HG02970 (cell line): ENCODE measurements around the gene CENPF.
A peak's percentile ranks its signal among the peaks of the same experiment; 100 is the strongest.
"Not testable (repeated sequence)": the region's sequence is repeated elsewhere in the genome, so short reads cannot be mapped to it uniquely, and the experiment has no call there.

Source experiments
- ATAC-seq: cut with Tn5 transposase; IDR thresholded peaks from one replicate; pipeline ENCODE4 v1.9.1; 2021; ENCODE audit warnings: mild to moderate bottlenecking, moderate library complexity, moderate number of reproducible peaks; ENCODE audit not compliant: unreplicated experiment, low FRiP score

The CENPF gene, protein sequence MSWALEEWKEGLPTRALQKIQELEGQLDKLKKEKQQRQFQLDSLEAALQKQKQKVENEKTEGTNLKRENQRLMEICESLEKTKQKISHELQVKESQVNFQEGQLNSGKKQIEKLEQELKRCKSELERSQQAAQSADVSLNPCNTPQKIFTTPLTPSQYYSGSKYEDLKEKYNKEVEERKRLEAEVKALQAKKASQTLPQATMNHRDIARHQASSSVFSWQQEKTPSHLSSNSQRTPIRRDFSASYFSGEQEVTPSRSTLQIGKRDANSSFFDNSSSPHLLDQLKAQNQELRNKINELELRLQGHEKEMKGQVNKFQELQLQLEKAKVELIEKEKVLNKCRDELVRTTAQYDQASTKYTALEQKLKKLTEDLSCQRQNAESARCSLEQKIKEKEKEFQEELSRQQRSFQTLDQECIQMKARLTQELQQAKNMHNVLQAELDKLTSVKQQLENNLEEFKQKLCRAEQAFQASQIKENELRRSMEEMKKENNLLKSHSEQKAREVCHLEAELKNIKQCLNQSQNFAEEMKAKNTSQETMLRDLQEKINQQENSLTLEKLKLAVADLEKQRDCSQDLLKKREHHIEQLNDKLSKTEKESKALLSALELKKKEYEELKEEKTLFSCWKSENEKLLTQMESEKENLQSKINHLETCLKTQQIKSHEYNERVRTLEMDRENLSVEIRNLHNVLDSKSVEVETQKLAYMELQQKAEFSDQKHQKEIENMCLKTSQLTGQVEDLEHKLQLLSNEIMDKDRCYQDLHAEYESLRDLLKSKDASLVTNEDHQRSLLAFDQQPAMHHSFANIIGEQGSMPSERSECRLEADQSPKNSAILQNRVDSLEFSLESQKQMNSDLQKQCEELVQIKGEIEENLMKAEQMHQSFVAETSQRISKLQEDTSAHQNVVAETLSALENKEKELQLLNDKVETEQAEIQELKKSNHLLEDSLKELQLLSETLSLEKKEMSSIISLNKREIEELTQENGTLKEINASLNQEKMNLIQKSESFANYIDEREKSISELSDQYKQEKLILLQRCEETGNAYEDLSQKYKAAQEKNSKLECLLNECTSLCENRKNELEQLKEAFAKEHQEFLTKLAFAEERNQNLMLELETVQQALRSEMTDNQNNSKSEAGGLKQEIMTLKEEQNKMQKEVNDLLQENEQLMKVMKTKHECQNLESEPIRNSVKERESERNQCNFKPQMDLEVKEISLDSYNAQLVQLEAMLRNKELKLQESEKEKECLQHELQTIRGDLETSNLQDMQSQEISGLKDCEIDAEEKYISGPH (N-terminal part only)

DNA sequence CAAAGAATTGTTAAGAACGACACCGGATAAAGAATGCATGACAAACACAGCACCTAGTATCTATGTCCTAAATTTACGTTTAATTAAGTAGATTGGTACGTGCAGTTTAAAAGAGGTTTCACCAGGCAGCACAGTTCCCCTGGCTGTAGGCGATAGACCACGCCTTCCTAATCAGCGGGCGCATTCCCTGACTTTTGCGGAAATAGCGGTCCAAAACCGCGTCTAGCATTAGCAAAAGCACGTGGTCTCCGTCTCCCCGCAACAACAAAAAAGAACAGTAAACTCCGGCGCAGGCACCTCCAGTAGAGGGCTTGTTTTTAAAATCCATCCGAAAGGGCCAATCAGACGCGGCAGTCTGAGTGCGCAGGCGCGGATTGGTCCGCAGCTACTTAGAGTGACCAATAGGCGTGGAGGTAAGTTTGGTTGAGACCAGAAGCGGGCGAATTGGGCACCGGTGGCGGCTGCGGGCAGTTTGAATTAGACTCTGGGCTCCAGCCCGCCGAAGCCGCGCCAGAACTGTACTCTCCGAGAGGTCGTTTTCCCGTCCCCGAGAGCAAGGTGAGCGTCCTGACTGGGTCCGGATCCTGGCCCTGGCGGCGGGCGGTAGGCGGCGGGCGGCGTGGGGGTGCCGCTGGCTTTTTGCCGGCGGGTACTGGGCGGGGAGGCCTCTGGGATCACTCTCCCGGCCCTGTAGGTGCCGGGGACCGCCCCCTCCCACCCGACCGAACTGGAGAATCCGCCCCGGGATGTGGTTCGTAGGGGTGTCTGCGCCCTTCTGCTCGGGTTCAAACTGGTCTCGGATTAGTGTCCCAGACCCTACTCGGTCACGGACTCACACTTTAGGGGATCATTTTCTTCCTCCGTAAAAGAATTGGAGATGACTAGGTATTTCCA, at the start of gene CENPF:
Gene CENPF (plus strand): TSS at position 432 of the 894 bp plus-strand sequence. CDS start 10,560 bp downstream, outside the sequence.
- ATAC-seq = peak; percentile 100

DNA sequence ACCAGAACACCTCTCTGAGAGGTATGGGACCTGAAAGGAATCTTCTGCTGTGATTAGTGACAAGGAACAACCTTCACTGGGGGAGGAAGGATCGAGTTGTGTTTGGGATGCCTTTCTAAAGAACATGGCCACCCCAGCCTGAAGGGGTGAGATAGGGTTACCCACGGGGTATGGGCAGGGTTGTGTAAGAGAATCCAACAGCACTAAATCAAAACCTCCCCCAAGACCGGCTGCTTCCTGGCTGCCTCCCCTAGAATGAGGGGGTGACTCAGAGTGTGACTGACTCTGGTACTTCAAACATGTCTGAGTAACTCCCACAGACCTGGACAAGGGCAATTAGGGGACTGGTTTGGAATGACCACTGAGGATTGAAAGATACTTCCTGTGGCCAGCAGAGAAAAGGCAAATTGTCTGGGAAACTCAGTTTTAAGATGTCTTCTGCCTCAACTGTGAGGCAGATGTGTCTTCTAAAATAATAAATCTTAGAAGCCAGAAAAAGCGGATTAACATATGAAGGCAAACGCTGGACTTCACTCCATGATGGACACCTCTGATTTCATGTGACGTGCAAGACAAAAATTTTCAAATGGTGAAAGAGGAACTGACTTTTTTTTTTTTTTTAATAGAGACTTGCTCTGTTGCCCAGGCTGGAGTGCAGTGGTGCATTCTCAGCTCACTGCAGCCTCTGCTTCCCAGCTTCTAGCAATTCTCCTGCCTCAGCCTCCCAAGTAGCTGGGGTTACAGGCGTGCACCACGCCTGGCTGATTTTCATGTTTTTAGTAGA, 44.9 kb upstream of the CENPF start:
- ATAC-seq = no peak

DNA sequence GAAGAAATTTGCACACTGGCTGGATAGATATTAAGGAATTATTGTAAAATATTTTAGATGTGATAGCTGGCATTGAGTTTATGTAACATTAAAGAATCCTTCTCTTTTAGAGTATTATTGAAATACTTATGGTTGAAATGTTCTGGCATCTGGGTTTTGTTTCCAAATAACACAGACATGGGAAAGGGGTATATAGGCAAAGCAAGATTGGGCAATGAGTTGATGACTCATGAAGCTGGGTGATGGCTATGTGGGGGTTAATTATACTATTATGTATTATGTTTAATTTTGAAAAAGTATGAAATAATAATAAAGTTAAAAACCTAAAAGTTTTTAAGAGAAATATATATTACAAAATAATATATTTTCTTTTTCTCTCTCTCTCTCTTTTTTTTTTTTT, 39.1 kb upstream of the CENPF start:
- no peak for ATAC-seq

DNA sequence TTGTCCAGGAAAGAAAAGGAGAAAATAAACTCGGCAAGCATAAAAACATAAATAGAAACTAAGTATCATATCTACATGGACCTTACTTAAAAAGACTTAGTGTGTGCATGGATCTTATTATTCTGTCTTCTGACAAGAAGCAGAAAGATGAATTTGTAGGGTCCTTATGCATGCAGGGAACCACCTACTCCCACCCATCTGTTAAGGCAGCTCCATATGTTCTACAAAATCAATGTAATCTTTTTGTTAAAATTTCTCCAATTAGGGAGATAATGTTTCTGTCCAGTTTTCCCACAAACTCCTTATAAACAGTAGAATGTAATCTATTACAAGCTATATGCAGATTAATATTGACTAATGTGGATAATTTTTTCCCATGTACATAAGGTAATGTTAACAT, 37.7 kb upstream of the CENPF start:
- ATAC-seq = no peak

DNA sequence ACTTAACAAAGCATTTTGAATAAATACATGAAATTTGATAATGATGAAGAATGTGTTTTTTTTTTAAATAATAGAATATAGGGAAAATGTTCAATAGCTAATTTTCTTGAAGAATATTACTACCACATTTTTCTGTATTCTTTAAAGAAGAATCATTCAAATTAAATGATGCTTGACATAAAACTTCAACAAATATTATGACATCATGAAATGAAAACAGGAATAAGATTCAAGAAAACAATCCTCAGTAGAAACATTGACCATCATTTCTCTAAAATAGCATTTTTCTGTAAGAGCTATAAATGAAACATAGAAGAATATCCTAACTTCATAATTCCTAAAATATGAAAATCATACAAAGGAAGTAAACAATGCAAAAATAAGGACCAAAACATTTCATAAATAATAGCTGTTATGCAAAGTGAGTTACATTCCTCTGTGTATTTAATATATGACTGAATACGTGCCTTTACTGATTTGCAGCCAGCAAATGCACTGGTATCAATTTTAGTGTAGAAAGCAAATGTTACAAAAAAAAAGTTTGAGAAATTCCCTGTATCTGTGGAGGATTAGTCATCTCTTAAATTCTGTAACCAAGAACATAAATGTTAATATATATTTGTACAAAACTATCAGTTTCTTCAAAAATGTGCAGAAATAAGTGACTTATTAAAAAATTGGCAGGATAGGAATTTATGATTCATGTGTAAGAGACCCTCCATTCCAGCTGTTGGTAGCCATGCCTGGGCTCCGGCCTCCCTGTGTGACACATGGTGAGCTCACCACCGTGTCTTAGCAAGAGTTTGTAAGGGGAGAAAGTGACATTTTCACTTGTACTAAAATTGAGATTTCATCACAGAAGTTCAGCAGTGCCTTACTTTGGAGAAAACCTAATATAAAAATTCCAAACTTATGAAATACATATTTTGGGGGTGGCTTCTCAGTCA, 36.6 kb upstream of the CENPF start:
- ATAC-seq = no peak

DNA sequence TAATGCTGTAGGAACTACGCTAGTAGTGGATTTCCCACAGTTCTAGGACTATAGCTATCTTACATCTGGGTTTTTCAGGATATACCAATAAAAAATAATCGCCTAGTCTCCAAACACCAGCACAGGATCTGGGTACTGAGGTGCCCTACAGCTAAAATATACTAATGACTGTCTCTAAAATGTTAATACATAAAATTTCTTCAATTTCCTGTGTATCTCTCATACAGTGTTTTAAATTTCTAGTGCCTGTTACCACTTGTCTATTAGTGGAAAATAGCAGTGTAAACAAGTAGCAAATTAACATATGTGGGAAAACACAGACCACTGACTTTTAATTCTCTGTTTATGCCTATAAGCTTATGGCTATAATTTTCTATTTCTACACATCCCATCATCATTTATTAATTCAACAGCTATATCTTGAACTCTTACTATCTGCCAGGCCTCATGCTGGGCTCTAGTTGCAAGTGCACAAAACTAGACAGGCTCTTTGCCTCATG, 35.5 kb upstream of the CENPF start:
- ATAC-seq = no peak

DNA sequence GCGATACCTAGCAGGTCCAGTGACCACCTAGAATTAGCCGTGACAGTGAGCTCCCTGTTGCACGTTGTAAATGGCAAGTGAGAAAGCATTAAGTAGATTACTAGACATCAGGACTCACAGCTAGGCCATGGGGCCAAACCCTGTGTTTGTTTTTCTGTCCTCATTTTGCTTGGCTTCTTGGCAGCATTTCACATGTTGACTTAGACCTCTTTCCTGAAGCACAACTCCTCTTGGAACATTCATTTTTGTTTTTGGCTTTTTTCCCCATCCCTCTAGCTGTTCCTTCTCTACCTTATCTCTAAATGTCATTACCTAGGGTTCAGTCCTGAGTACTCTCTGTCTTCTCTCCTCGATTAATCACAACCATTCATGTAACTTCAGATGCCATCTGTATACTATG, 34.7 kb upstream of the CENPF start:
- ATAC-seq = no peak

DNA sequence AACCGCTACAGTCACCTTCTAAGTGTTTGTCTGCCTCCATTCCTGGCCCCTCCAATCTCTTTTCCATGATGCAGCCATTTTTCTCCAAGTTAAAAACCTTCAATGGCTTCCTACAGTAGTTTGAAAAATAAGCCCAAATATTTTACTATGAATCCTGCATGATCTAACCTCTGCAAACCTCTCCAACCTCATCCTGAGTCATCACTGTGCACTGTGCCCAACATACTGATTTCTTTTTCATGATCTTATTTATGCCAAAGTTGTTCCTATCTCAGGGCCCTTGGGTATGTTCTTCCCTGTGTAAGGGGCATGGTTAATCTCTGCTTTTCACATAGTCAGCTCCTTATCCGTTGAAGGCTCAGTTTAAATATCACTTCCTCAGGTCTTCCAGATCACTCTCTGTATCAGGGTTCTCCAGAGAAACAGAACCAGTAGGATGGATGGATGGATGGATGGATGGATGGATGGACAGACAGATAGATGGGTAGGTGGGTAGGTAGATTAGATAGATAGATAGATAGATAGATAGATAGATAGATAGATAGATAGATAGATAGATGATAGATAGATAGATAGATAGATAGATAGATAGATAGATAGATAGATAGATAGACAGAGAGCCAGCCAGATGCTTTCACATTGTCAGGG, 33.5 kb upstream of the CENPF start:
- no peak for ATAC-seq

DNA sequence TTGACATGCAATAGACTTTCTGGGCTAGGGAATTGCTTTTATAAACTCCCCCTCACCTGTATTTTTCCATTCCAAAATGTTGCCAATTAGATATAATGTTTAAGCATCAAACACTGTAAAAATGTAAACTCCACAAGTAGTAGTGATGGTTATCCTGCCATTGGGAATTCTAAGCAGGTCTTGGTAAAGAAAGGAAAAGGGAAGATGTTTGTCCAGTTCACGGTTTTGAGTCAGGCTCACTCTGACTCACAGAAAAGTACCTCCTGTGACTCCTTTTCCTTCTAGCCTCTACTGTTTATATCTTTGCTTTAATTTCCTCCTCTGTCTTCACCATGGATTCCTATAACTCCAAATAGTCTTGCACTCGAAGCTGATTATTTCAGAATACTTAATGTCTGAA, 32.6 kb upstream of the CENPF start:
- ATAC-seq = no peak

DNA sequence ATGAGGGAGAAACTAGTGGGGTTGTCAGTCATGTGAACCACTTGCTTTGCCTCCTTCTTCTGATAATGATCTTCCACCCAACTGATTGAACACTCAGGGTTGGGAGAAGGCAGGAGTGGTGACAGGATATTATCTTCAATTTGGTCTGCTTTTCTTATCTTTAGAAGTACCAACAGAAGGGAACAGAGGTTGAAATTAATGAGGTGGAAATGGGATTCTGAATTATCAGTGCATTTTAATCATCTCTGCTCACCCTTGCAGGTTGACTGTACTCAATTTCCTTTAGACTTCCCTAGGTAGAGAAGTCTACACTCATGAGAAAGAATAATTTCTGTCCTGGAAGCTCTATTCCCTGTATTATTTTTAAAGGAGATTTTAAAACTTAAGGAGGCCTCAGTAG, 31.7 kb upstream of the CENPF start:
- no peak for ATAC-seq

DNA sequence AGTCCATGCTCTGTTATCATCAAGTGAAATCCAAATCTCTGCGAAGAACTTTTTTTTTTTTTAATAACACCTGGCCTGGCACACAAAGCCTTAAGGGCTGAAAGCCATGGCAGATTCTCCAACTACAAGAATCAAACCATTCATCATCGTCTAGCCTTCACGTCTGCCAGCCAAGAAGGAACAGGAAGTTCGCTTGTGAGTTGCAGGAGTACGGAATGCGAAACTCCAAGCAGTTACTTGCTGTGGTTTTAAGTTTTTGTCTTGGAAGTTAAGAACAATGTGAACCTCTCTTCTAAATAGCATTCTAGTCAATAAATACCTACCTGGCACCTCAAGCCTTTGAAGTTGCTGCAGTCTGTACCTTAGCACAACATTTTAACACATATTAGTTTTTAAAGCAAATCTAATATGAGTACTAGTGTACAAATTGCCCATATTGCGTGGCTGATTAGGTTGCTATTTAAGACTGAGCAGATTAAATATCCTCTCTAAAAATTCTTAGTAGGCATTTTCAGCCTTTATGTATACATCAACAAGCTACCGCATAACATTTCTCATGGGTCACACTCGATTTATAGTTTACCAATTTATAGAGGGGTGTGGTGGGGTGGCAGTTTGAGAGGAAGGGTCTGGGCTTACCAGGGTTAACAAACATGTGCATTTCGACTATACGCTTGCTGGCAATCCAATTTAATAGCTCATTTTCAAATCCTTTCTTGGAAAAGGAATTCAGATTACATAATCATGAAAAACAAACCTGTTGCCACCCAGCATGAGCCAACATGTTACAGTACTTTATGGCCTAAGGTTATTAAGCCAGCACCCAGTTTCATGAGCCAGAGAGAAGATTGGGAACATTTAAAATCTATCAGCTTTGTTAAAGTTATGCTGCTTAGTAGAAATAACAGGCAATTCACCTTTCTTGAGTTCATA, 29.3 kb upstream of the CENPF start:
- no peak for ATAC-seq

DNA sequence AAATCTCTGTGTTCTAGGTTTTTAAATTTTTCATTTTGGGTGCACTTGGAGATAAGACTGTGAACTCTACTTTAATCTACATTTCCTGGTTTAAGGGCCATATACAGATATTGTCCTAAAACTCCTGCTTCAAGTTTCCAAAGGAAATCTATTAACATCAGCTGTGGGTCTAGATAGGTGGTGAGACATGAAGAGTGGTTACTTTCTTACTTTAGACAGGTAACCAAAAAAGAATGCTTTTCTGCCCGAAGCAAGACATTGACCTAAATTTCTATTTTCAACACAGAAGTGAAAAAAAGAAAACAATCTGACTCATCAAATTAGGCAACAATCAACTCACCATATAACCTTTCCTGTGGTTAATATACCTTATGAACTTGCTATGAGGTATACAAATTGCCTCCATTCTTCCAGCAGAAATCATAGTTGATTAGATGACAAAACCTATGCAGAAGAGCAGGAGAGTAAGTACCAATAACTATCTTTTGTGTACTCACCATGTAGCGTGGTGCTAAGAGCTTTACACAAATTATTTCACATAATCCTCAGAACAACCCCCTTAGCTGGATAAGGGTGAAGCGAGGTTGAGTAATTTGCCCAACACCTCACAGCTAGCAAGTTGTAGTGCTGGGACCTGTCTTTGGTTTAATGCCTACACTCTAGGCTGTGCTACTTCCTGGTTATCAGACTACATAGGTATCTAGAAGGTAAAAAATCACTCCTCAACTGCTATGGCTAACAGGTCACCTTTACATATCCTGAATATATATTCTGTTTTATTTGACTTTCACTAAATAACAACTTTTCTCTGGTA, 28.2 kb upstream of the CENPF start:
- no peak for ATAC-seq

DNA sequence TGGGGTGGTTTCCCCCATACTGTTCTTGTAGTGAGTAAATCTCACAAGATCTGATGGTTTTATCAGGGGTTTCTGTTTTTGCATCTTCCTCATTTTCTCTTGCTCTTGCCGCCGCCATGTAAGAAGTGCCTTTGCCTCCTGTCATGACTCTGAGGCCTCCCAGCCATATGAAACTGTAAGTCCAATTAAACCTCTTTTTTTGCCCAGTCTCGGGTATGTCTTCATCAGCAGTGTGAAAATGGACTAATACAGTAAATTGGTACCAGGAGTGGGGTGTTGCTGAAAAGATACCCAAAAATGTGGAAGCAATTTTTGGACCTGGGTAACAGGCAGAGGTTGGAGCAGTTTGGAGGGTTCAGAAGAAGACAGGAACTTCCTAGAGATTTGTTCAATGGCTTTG, 26.9 kb upstream of the CENPF start:
- ATAC-seq = not testable (repeated sequence)

DNA sequence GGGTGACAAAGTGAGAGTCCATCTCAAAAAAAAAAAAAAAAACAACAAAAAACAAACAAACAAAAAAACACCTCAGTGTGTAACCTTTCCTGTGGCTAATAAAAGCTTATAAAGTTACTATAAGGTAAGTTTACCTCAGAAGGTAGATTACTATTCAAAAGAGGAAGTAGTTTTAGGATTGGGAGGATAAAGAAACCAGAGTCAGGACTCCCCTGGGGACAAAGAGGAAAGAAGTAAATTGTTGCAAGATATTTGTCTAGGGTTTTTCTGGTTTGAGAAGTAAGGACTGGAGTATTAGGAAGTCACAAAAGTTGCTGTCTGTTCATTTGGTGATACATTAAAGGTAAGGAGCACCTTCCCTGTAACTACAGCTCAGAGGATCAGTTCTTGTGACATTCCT, 23.8 kb upstream of the CENPF start:
- ATAC-seq = no peak

DNA sequence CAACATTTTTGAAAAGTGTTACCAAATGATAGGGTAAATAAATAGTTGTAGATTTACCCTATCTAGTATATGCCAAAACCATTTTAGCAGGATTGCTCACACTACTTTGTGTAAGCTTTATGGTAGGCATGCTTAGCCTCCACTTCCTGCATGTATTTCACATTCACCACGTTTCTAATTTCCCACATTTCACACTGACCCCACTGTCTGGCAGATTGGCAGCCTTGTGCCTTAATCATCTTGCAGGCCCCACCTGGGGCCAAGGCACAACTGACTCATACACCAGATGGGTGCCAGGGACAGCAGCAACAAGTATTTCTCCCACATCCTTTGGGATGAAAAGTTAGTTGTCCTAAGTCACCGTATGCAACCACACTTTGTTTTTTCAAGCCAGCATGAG, 21.2 kb upstream of the CENPF start:
- no peak for ATAC-seq
